Measurements from ENCODE around the gene STX1B.

Gene STX1B

GRCh38 chr16:30979170-30980022 lies 31.0 kb downstream of the STX1B start:
- no peak for DNase-seq (ENCODE audit: low spot score)

- DNase-seq (ENCODE audit: low spot score) = no peak
These were observed 32.9 kb downstream of the STX1B start for GRCh38 chr16:30977502-30977901.

GRCh38 chr16:30976486-30976885 lies 34.0 kb downstream of the STX1B start:
- DNase-seq (ENCODE audit: low spot score) = no peak

- DNase-seq (ENCODE audit: low spot score) = no peak
These were observed 36.1 kb downstream of the STX1B start for GRCh38 chr16:30974348-30974747.

- peak; percentile 60 for DNase-seq (ENCODE audit: low spot score)
These were observed 37.6 kb downstream of the STX1B start for GRCh38 chr16:30972872-30973271.

GRCh38 chr16:30971298-30971697 lies 39.1 kb downstream of the STX1B start:
- DNase-seq (ENCODE audit: low spot score) = no peak

GRCh38 chr16:30969246-30969842 lies 41.1 kb downstream of the STX1B start:
- no peak for DNase-seq (ENCODE audit: low spot score)

- DNase-seq (ENCODE audit: low spot score) = no peak
These were observed 42.6 kb downstream of the STX1B start for GRCh38 chr16:30967795-30968194.

- DNase-seq (ENCODE audit: low spot score) = no peak
These were observed 44.3 kb downstream of the STX1B start for GRCh38 chr16:30966033-30966619.

GRCh38 chr16:30965436-30965835 lies 45.0 kb downstream of the STX1B start:
- DNase-seq (ENCODE audit: low spot score) = no peak

GRCh38 chr16:30964574-30965226 lies 45.7 kb downstream of the STX1B start:
- no peak for DNase-seq (ENCODE audit: low spot score)

GRCh38 chr16:30963925-30964511 lies 46.4 kb downstream of the STX1B start:
- DNase-seq (ENCODE audit: low spot score) = no peak

GRCh38 chr16:30961384-30961783 lies 49.1 kb downstream of the STX1B start:
- DNase-seq (ENCODE audit: low spot score) = no peak

GRCh38 chr16:30958175-30959079 lies 52.0 kb downstream of the STX1B start:
- peak; percentile 91 for DNase-seq (ENCODE audit: low spot score)

GRCh38 chr16:30957456-30958174 lies 52.8 kb downstream of the STX1B start, which contains the start of gene SETD1A:
SETD1A (plus strand) TSS chr16:30957754; CDS start chr16:30958732, 978 bp downstream.
- DNase-seq (ENCODE audit: low spot score) = peak; percentile 98

GRCh38 chr16:30956601-30957455 lies 53.6 kb downstream of the STX1B start:
- DNase-seq (ENCODE audit: low spot score) = peak; percentile 91

GRCh38 chr16:30954993-30955392 lies 55.4 kb downstream of the STX1B start:
- no peak for DNase-seq (ENCODE audit: low spot score)

- peak; percentile 46 for DNase-seq (ENCODE audit: low spot score)
These were observed 56.8 kb downstream of the STX1B start for GRCh38 chr16:30953511-30954124.

- DNase-seq (ENCODE audit: low spot score) = no peak
These were observed 57.3 kb downstream of the STX1B start for GRCh38 chr16:30953111-30953510.

Data from AG08396 (cell line).